Measurements from ENCODE around the gene LCE3D. TPM values are rescaled to one million over a fixed set of nuclear protein-coding genes. Genes with fewer than 3 reads are reported as not detected.
"Not testable (repeated sequence)": the region's sequence is repeated elsewhere in the genome, so short reads cannot be mapped to it uniquely, and the experiment has no call there.

Gene LCE3D
- total and polyA plus RNA-seq, 2 experiments from 2014 or later, result not detected

DNA sequence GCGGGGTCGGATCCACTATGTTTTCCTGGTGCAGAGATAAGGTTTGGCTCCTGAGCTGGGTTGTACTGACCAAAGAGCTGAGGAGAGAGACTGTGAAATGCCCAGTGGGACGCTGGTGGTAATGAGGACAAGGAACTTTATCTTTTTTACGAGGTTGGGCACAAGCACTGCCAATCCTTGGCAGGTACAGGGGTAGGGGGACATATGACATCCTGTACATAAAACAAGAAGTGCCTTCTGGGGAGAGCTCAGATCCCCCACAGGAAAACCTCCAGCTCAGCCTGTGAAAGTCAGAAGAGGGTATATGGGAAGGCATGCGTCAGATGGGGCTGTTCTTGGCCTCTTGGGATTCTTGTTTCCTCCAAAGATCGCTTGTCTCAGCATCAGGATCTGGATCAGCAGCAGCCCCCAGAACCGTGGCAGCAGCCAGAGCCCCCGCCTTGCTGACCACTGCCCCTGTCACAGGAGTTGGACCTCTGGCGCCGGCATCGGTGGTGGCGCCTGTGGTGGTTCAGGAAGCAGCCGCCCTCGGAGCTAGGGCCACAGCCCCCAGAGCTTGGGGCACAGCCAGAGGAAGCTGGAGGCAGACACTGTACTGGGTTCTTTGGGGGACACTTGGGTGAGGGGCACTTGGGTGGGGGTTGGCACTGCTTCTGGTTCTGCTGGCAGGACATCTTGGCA, 14.6 kb downstream of the LCE3D start (continued):
- TF ChIP-seq, protein P1, sequence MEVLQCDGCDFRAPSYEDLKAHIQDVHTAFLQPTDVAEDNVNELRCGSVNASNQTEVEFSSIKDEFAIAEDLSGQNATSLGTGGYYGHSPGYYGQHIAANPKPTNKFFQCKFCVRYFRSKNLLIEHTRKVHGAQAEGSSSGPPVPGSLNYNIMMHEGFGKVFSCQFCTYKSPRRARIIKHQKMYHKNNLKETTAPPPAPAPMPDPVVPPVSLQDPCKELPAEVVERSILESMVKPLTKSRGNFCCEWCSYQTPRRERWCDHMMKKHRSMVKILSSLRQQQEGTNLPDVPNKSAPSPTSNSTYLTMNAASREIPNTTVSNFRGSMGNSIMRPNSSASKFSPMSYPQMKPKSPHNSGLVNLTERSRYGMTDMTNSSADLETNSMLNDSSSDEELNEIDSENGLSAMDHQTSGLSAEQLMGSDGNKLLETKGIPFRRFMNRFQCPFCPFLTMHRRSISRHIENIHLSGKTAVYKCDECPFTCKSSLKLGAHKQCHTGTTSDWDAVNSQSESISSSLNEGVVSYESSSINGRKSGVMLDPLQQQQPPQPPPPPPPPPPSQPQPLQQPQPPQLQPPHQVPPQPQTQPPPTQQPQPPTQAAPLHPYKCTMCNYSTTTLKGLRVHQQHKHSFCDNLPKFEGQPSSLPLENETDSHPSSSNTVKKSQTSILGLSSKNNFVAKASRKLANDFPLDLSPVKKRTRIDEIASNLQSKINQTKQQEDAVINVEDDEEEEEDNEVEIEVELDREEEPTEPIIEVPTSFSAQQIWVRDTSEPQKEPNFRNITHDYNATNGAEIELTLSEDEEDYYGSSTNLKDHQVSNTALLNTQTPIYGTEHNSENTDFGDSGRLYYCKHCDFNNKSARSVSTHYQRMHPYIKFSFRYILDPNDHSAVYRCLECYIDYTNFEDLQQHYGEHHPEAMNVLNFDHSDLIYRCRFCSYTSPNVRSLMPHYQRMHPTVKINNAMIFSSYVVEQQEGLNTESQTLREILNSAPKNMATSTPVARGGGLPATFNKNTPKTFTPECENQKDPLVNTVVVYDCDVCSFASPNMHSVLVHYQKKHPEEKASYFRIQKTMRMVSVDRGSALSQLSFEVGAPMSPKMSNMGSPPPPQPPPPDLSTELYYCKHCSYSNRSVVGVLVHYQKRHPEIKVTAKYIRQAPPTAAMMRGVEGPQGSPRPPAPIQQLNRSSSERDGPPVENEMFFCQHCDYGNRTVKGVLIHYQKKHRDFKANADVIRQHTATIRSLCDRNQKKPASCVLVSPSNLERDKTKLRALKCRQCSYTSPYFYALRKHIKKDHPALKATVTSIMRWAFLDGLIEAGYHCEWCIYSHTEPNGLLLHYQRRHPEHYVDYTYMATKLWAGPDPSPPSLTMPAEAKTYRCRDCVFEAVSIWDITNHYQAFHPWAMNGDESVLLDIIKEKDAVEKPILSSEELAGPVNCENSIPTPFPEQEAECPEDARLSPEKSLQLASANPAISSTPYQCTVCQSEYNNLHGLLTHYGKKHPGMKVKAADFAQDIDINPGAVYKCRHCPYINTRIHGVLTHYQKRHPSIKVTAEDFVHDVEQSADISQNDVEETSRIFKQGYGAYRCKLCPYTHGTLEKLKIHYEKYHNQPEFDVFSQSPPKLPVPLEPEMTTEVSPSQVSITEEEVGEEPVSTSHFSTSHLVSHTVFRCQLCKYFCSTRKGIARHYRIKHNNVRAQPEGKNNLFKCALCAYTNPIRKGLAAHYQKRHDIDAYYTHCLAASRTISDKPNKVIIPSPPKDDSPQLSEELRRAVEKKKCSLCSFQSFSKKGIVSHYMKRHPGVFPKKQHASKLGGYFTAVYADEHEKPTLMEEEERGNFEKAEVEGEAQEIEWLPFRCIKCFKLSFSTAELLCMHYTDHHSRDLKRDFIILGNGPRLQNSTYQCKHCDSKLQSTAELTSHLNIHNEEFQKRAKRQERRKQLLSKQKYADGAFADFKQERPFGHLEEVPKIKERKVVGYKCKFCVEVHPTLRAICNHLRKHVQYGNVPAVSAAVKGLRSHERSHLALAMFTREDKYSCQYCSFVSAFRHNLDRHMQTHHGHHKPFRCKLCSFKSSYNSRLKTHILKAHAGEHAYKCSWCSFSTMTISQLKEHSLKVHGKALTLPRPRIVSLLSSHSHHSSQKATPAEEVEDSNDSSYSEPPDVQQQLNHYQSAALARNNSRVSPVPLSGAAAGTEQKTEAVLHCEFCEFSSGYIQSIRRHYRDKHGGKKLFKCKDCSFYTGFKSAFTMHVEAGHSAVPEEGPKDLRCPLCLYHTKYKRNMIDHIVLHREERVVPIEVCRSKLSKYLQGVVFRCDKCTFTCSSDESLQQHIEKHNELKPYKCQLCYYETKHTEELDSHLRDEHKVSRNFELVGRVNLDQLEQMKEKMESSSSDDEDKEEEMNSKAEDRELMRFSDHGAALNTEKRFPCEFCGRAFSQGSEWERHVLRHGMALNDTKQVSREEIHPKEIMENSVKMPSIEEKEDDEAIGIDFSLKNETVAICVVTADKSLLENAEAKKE (CRISPR knock-in tag; IDR thresholded peaks at IDR 0.05), result no peak
- TF ChIP-seq ETS1 (IDR thresholded peaks at IDR 0.05), result no peak
- no peak for TF ChIP-seq EZH2phosphoT487 (IDR thresholded peaks at IDR 0.05; ENCODE audit: unreplicated experiment)
- TF ChIP-seq EZH2 (IDR thresholded peaks at IDR 0.05; ENCODE audit: low read depth, unreplicated experiment), result no peak

- Histone ChIP-seq H3K36me3 (ENCODE audit: insufficient read depth) (0 out of 2 replicates have a peak, but pooled peaks cover 3% of the 10 kb centered on the region), H2AFZ (no peak overlapping the region), H3K4me1 (ENCODE audit: insufficient read depth) (no peaks in the 10 kb centered on the region), H3K4me2 (no peak overlapping the region), H3K4me3 (no peak overlapping the region), H3K27ac (ENCODE audit: low read depth) (no peak overlapping the region), H4K20me1 (replicated peaks; ENCODE audit: insufficient read depth) (no peaks in the 10 kb centered on the region), H3K9me2 (ENCODE audit: insufficient read depth) (peaks cover 21% of the 10 kb centered on the region), H3K79me2 (replicated peaks; ENCODE audit: insufficient read depth) (no peaks in the 10 kb centered on the region), H3K27me3 (ENCODE audit: insufficient read depth) (no peaks in the 10 kb centered on the region), H3F3A (replicated peaks; ENCODE audit: low read depth) (no peaks in the 10 kb centered on the region)
- H3K36me3 Mint-ChIP-seq (ENCODE audit: low read depth), result peaks cover 3% of the 10 kb centered on the region; the same call in 1 of the 3 replicates
- no peaks in the 10 kb centered on the region for H3K27me3 Mint-ChIP-seq (ENCODE audit: insufficient read depth, low read depth, poor library complexity)
- H3K27ac Mint-ChIP-seq, result no peak overlapping the region
- peaks cover 13% of the 10 kb centered on the region for H3K9me3 Mint-ChIP-seq
- ATAC-seq, result no peak
- no peak overlapping the region for H3K4me3 Mint-ChIP-seq
- no peak for TF ChIP-seq JUNB (IDR thresholded peaks at IDR 0.05; ENCODE audit: unreplicated experiment)
- no peaks in the 10 kb centered on the region for H3K4me1 Mint-ChIP-seq
- DNase-seq (ENCODE audit: low spot score), result no peak
Measured at GRCh38 chr1:152565115-152565514, 15.2 kb downstream of the LCE3D start.

DNA sequence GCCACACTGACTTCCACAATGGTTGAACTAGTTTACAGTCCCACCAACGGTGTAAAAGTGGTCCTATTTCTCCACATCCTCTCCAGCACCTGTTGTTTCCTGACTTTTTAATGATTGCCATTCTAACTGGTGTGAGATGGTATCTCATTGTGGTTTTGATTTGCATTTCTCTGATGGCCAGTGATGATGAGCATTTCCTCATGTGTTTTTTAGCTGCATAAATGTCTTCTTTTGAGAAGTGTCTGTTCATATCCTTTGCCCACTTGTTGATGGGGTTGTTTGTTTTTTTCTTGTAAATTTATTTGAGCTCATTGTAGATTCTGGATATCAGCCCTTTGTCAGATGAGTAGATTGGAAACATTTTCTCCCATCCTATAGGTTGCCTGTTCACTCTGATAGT, 32.0 kb downstream of the LCE3D start:
- H3K4me3 ChIP-seq; H3K79me2 ChIP-seq (replicated peaks; ENCODE audit: insufficient read depth); H3K4me3 Mint-ChIP-seq; H3K36me3 Mint-ChIP-seq (ENCODE audit: low read depth); H3K27me3 ChIP-seq (ENCODE audit: insufficient read depth); H3K4me1 ChIP-seq (ENCODE audit: insufficient read depth); H4K20me1 ChIP-seq (replicated peaks; ENCODE audit: insufficient read depth); H2AFZ ChIP-seq; ATAC-seq; H3K4me2 ChIP-seq; DNase-seq (ENCODE audit: low spot score); H3F3A ChIP-seq (replicated peaks; ENCODE audit: low read depth); H3K27me3 Mint-ChIP-seq (ENCODE audit: insufficient read depth, low read depth, poor library complexity); H3K36me3 ChIP-seq (ENCODE audit: insufficient read depth); H3K27ac Mint-ChIP-seq; H3K27ac ChIP-seq (ENCODE audit: low read depth); H3K4me1 Mint-ChIP-seq; H3K9me2 ChIP-seq (ENCODE audit: insufficient read depth): not testable (repeated sequence)
- H3K9me3 Mint-ChIP-seq, result peaks cover 22% of the 10 kb centered on the region
